Right cardiac atrium (tissue), 5 donors: ENCODE results near the gene MCM10. TPM values are rescaled to one million over a fixed set of nuclear protein-coding genes. Genes with fewer than 3 reads are reported as not detected.

Experiments used
- ATAC-seq, 2 donors: fragments of 200-7000 bp; cut with Tn5 transposase; one replicate each; pipeline versions ENCODE4 v1.8.0 to v1.9.1; 2020; ENCODE audit warnings: moderate library complexity in 2 of 2, mild to moderate bottlenecking in 1 of 2
- DNase-seq, 3 donors: peaks; one replicate each; pipeline ENCODE4 v3.0.0-alpha.2; 2020
- H3K27ac ChIP-seq: one replicate; pipeline ENCODE4 v1.5.1; 2013; ENCODE audit warnings: mild to moderate bottlenecking, low read length, control low read depth, moderate library complexity
- H3K27me3 ChIP-seq: one replicate; pipeline ENCODE4 v1.6.1; 2013; ENCODE audit not compliant: control insufficient read depth, insufficient read depth
- H3K4me1 ChIP-seq: one replicate; pipeline ENCODE4 v1.6.1; 2013; ENCODE audit warnings: low read length; ENCODE audit not compliant: control insufficient read depth, insufficient read depth
- H3K4me3 ChIP-seq: one replicate; pipeline ENCODE4 v1.5.1; 2013; ENCODE audit warnings: low read length, control low read depth
- H3K9me3 ChIP-seq: one replicate; pipeline ENCODE4 v1.6.1; 2013; ENCODE audit warnings: low read length; ENCODE audit not compliant: control insufficient read depth
- WGBS: extraction: QIAGEN DNeasy Blood & Tissue Kit; methylation state at CpG from one replicate; pipeline ENCODE4 v1.1.7; 2013; 5-methylcytosine and 5-hydroxymethylcytosine counted together
- intact Hi-C, 4 donors: fragments of 100-400 bp; cut with DNase I; formaldehyde crosslinking; loops; one replicate each; pipeline versions ENCODE4 v1.11.0 to v1.14.0; 2022 to 2023
- polyA plus RNA-seq: library from polyadenylated mRNA; stranded (reverse); fragments of 200-250 nt; gene quantifications from one replicate; pipeline ENCODE4 v1.2.3, GENCODE V29; 2013
- total RNA-seq, 4 donors: library from RNA; stranded (reverse); fragmentation: NEBNext Ultra II Directional; extraction: Animal tissue kit (Norgen Biotek cat#: 25700); gene quantifications; one replicate each; pipeline ENCODE4 v1.2.1, GENCODE V29; 2021
- donor health status: healthy with polysubstance abuse.
- donor health status: DM: no; HTN: yes; CAD: no.
- donor health status: DM: no; HTN: no; CAD: no.
- donor health status: DM: no; HTN: yes; CAD: no; lungs with severe emphysema.
- donor health status: DM: yes; HTN: yes; CAD: no.

The MCM10 gene
- total and polyA plus RNA-seq, 5 donors = 0.07 to 0.35 (median 0.28) TPM; not detected in 1

DNA sequence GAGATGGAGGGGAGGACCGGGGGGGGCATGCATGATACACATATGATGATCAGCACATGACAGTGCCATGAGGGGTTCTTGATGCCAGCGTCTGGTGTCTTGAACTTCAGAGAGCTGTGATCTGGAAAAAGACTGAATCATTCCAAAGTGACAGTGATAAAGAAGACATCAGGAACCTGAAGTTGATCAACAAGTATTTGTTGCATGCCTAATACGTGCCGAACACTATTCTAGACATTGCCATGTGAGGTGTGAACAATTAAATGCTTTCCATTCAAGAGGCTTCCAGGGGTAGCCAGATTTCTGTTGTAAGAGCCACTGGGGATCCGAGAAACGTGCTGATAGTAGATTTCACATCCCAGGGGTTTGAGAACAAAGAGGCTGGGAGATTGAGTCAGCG lies 6.2 kb downstream of the MCM10 start:
- intact Hi-C loops = loop anchor here in 1 of 4 donors (10.0 kb wide), 1 partner anchor 137 kb away; the partner anchor contains the start of gene PHYH

DNA sequence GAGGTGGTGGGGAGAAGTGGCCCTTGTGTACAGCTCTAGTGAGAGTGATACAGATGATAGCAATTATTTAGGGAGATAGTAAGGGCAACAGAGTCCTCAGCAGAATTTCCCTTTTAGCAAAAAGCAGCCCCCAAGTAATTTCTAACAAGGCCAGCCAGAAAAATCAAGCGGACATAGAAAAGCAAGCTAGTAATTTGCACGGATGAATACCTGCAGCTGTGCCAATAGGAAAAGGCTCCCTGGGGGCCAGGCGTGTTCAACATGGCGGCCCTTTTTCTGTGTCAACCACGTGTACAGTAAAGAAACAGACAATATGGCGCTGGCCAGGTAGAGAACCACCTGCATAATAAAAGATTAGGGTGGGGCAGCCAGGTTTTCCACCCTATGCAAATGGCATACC lies 7.4 kb downstream of the MCM10 start:
- intact Hi-C loops = loop anchor here in 1 of 4 donors (10.0 kb wide), 1 partner anchor 136 kb away; the partner anchor contains the start of gene PHYH
- H3K27me3 ChIP-seq = no peaks in the 10 kb centered on the region
- no peak overlapping the region for H3K4me3 ChIP-seq
- WGBS = 94% methylated on average over 6 of the region's 6 CpGs
- ATAC-seq = no peak
- H3K27ac ChIP-seq = no peak overlapping the region
- H3K4me1 ChIP-seq = no peaks in the 10 kb centered on the region
- DNase-seq = no peak
- H3K9me3 ChIP-seq = no peaks in the 10 kb centered on the region

More for the DNA sequence above, 6.2 kb downstream of the MCM10 start:
- no peak overlapping the region for H3K4me3 ChIP-seq
- ATAC-seq (no peak), DNase-seq (no peak)
- H3K27me3 ChIP-seq = no peaks in the 10 kb centered on the region
- H3K9me3 ChIP-seq = no peaks in the 10 kb centered on the region
- no peak overlapping the region for H3K27ac ChIP-seq
- 85% methylated on average over 7 of the region's 7 CpGs for WGBS
- H3K4me1 ChIP-seq = no peaks in the 10 kb centered on the region

GRCh38 chr10:13173616-13174015 lies 12.3 kb downstream of the MCM10 start:
- ATAC-seq = no peak
- intact Hi-C loops = no loop called here
- H3K27me3 ChIP-seq = no peaks in the 10 kb centered on the region
- 97% methylated on average over 2 of the region's 2 CpGs for WGBS
- DNase-seq = no peak
- H3K27ac ChIP-seq = no peak overlapping the region
- H3K4me3 ChIP-seq = no peak overlapping the region
- H3K9me3 ChIP-seq = no peaks in the 10 kb centered on the region
- H3K4me1 ChIP-seq = no peaks in the 10 kb centered on the region

DNA sequence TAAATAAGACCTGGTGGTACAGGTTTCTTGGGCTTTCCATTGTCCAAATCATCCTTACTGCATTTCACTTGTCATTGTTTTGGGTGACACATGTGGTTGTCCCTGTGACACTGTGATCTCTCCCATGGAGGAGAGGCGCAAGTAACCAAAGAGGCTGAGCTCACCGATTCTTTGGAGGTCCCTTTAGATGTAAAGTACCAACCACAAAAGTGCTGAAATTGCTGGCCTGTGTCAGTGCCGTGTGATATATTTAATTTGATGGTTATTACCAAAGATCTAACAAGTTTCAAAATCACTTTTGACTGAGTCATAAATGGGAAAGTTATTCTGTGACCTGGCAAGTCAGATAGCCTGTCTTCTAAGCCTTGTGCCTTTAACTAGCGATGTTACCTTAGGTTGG lies 19.4 kb downstream of the MCM10 start:
- Histone ChIP-seq H3K4me1 (no peaks in the 10 kb centered on the region), H3K27ac (no peak overlapping the region), H3K9me3 (no peaks in the 10 kb centered on the region), H3K27me3 (no peaks in the 10 kb centered on the region), H3K4me3 (no peak overlapping the region)
- DNase-seq = no peak
- WGBS = 98% methylated on average over 4 of the region's 4 CpGs
- intact Hi-C loops = no loop called here
- ATAC-seq = no peak

DNA sequence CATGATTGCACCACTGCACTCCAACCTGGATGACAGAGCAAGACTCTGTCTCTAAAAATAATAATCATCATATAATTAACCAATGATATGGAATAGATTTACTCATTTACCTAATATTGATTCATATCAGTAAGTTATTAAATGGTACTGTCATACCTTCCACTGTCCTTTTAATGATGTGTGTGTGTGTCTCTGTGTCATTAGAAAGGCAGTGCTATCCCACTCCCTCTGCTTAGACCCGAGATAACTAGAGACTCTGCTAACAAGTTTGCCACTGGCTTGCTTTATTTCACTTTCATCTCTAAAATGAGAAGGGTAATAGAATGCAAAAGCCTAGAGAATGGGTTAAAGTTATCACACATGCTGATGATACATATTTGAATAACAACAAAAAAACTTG lies 21.1 kb downstream of the MCM10 start:
- intact Hi-C loops = no loop called here
- no peak overlapping the region for H3K27ac ChIP-seq
- no peak overlapping the region for H3K4me3 ChIP-seq
- H3K9me3 ChIP-seq = no peaks in the 10 kb centered on the region
- ATAC-seq (no peak), DNase-seq (no peak)
- 83% methylated on average over 1 of the region's 1 CpG for WGBS
- H3K27me3 ChIP-seq = no peaks in the 10 kb centered on the region
- H3K4me1 ChIP-seq = no peaks in the 10 kb centered on the region

GRCh38 chr10:13183625-13184024 lies 22.3 kb downstream of the MCM10 start:
- ATAC-seq (no peak), DNase-seq (no peak)
- WGBS = 77% methylated on average over 5 of the region's 5 CpGs
- H3K9me3 ChIP-seq = no peaks in the 10 kb centered on the region
- no peaks in the 10 kb centered on the region for H3K4me1 ChIP-seq
- H3K4me3 ChIP-seq = no peak overlapping the region
- no peak overlapping the region for H3K27ac ChIP-seq
- H3K27me3 ChIP-seq = no peaks in the 10 kb centered on the region
- intact Hi-C loops = no loop called here

GRCh38 chr10:13184276-13184675 lies 22.9 kb downstream of the MCM10 start:
- DNase-seq = no peak
- H3K4me3 ChIP-seq = no peak overlapping the region
- no peaks in the 10 kb centered on the region for H3K4me1 ChIP-seq
- intact Hi-C loops = no loop called here
- H3K9me3 ChIP-seq = no peaks in the 10 kb centered on the region
- H3K27me3 ChIP-seq = no peaks in the 10 kb centered on the region
- WGBS = 88% methylated on average over 2 of the region's 2 CpGs
- ATAC-seq = no peak
- no peak overlapping the region for H3K27ac ChIP-seq

GRCh38 chr10:13184730-13185514 lies 23.6 kb downstream of the MCM10 start:
- intact Hi-C loops = no loop called here
- 94% methylated on average over 5 of the region's 5 CpGs for WGBS
- no peak overlapping the region for H3K4me3 ChIP-seq
- no peak overlapping the region for H3K27ac ChIP-seq
- no peaks in the 10 kb centered on the region for H3K9me3 ChIP-seq
- no peaks in the 10 kb centered on the region for H3K27me3 ChIP-seq
- ATAC-seq (no peak), DNase-seq (no peak)
- H3K4me1 ChIP-seq = no peaks in the 10 kb centered on the region

GRCh38 chr10:13187135-13187534 lies 25.8 kb downstream of the MCM10 start:
- DNase-seq (no peak), ATAC-seq (no peak)
- no peaks in the 10 kb centered on the region for H3K27me3 ChIP-seq
- WGBS = over 99% methylated on average over 3 of the region's 3 CpGs
- intact Hi-C loops = no loop called here
- no peaks in the 10 kb centered on the region for H3K9me3 ChIP-seq
- H3K4me3 ChIP-seq = no peak overlapping the region
- no peak overlapping the region for H3K27ac ChIP-seq
- H3K4me1 ChIP-seq = no peaks in the 10 kb centered on the region

- Histone ChIP-seq H3K27ac (no peak overlapping the region), H3K4me1 (no peaks in the 10 kb centered on the region), H3K9me3 (no peaks in the 10 kb centered on the region), H3K4me3 (no peak overlapping the region), H3K27me3 (no peaks in the 10 kb centered on the region)
- no peak for DNase-seq
- intact Hi-C loops = no loop called here
- no peak for ATAC-seq
- 89% methylated on average over 10 of the region's 10 CpGs for WGBS
These were observed 27.2 kb downstream of the MCM10 start for GRCh38 chr10:13188593-13188992.

DNA sequence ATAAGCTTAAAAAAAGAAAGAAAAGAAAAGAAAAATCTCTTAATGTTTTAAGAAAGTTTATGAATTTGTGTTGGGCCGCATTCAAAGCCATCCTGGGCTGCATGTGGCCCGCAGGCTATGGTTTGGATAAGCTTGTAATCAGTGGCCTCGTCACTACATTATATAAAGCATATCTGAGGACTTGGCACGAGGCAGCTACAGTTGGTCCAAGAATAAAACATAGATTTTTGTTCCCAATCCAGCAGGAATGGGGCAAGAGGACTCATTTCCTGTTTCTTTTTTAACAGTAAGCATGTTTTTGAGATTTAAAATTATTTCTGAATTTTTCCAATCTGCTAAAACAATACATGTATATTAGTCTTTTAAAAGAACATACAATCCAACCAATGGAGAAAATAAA lies 28.6 kb downstream of the MCM10 start:
- WGBS = 47% methylated on average over 4 of the region's 4 CpGs
- no peak for DNase-seq
- no peak for ATAC-seq
- Histone ChIP-seq H3K4me1 (no peaks in the 10 kb centered on the region), H3K27me3 (no peaks in the 10 kb centered on the region), H3K27ac (no peak overlapping the region), H3K9me3 (no peaks in the 10 kb centered on the region), H3K4me3 (no peak overlapping the region)
- intact Hi-C loops = no loop called here

DNA sequence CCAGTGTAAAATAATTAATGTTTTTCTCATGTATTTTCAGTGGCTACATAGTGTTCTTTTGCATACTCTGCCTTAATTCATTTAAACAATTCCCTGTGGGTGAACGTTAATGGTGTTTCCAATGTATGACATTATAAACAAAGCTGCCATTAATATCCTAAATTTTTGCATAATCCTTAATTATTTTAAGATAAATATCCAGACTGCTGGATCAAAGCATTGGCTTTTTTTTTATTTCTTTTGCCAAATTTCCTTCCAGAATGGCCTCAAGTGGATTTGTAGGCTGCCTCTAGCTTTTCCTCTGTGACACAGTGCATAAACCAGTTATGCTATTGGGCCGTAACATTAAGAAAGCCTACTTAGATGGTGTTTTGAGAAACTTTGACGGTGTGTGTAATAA lies 29.5 kb downstream of the MCM10 start:
- no peak for DNase-seq

More for the DNA sequence above, 29.5 kb downstream of the MCM10 start:
- WGBS = 78% methylated on average over 3 of the region's 3 CpGs
- Histone ChIP-seq H3K4me1 (no peaks in the 10 kb centered on the region), H3K4me3 (no peak overlapping the region), H3K27me3 (no peaks in the 10 kb centered on the region), H3K9me3 (no peaks in the 10 kb centered on the region), H3K27ac (no peak overlapping the region)
- intact Hi-C loops = no loop called here
- no peak for ATAC-seq
